GM12878 (cell line): ENCODE measurements around the gene ARL15.

ENCODE experiments used
- ATF3 ChIP-seq: IDR thresholded peaks from 2 replicates; pipeline ENCODE4 v1.6.1; 2011; ENCODE audit warnings: low read depth, mild to moderate bottlenecking, low read length, moderate library complexity, borderline replicate concordance; ENCODE audit errors: extremely low read depth
- BCL3 ChIP-seq: IDR thresholded peaks from 2 replicates; pipeline ENCODE4 v1.6.1; 2011; ENCODE audit warnings: borderline replicate concordance, low read depth, mild to moderate bottlenecking, moderate library complexity, low read length; ENCODE audit not compliant: insufficient read depth, poor library complexity, severe bottlenecking
- CBFB ChIP-seq: IDR thresholded peaks from 2 replicates; pipeline ENCODE4 v1.6.1; 2016; ENCODE audit warnings: antibody characterized with exemption, low read depth
- CTCF ChIP-seq, 3 experiments: IDR thresholded peaks in 2 of 3; conservative IDR thresholded peaks in 1 of 3; 2 replicates each; pipeline ENCODE4 v1.5.1; 2011; ENCODE audit warnings: low read depth in 3 of 3, low read length in 3 of 3, mild to moderate bottlenecking in 3 of 3, control low read depth in 2 of 3, moderate library complexity in 2 of 3, inconsistent platforms in 1 of 3, mixed read lengths in 1 of 3; ENCODE audit not compliant: control insufficient read depth in 2 of 3, insufficient read depth in 1 of 3; ENCODE audit errors: extremely low read depth in 1 of 3
- EZH2 ChIP-seq: IDR thresholded peaks from 2 replicates; pipeline ENCODE4 v1.6.1; 2012; ENCODE audit warnings: low read depth, mild to moderate bottlenecking, control low read depth, inconsistent platforms, low read length, borderline replicate concordance; ENCODE audit not compliant: control insufficient read depth
- FOS ChIP-seq: IDR thresholded peaks from 3 replicates; pipeline ENCODE4 v1.6.1; 2011; ENCODE audit warnings: borderline replicate concordance; ENCODE audit not compliant: insufficient read length; ENCODE audit errors: extremely low read depth
- KDM1A ChIP-seq: fragments of 200-600 bp; sonication (generic); IDR thresholded peaks from 2 replicates; pipeline ENCODE4 v1.6.1; 2016; ENCODE audit warnings: borderline replicate concordance
- RELA ChIP-seq: fragments of 450-650 bp; IDR thresholded peaks from 2 replicates; pipeline ENCODE4 v1.8.0; 2014; ENCODE audit warnings: borderline replicate concordance; ENCODE audit not compliant: partially characterized antibody
- SIN3A ChIP-seq: IDR thresholded peaks from 2 replicates; pipeline ENCODE4 v1.6.1; 2012; ENCODE audit warnings: low read depth, low read length, improper control_type of control experiment
- YBX1 ChIP-seq: fragments of 450-650 bp; IDR thresholded peaks from 2 replicates; pipeline ENCODE4 v1.6.1; 2016; ENCODE audit warnings: antibody characterized with exemption
- ZBTB33 ChIP-seq: fragments of 450-650 bp; IDR thresholded peaks from 2 replicates; pipeline ENCODE4 v1.6.1; 2017; ENCODE audit warnings: mild to moderate bottlenecking
- ZNF274 ChIP-seq: IDR thresholded peaks from one replicate; pipeline ENCODE4 v1.8.0; 2011; ENCODE audit not compliant: insufficient read length, insufficient read depth

GRCh38 chr5:54120473-54120872 lies 189.9 kb downstream of the ARL15 start:
- TF ChIP-seq SIN3A (no peak), KDM1A (no peak), ATF3 (no peak), ZNF274 (no peak), YBX1 (no peak), CTCF (IDR thresholded peaks at IDR 0.05 in 2 of 3, conservative IDR thresholded peaks at IDR 0.05 in 1 of 3; ENCODE audit: control insufficient read depth in 2 of 3, extremely low read depth in 1 of 3, insufficient read depth in 1 of 3, low read depth in 3 of 3, low read length in 3 of 3) (no peak), EZH2 (no peak), BCL3 (no peak), CBFB (no peak), ZBTB33 (no peak), RELA (no peak), FOS (no peak)
